HUDEP-2 (cell line): ENCODE data around the gene RFPL2.
"Not testable (repeated sequence)": the region's sequence is repeated elsewhere in the genome, so short reads cannot be mapped to it uniquely, and the experiment has no call there.

ENCODE experiments used
- DNase-seq, 76 experiments: peaks; one replicate each; lab custom pipeline; 2025; ENCODE audit not compliant: unreplicated experiment in 76 of 76; lab: John Stamatoyannopoulos, UW

RFPL2 gene

GRCh38 chr22:32175683-32176644, 28.9 kb downstream of the RFPL2 start:
- no peak for DNase-seq

GRCh38 chr22:32175115-32175514, 29.8 kb downstream of the RFPL2 start:
- DNase-seq = no peak

GRCh38 chr22:32165681-32166080, 39.2 kb downstream of the RFPL2 start:
- DNase-seq = no peak

GRCh38 chr22:32164075-32164860, 40.6 kb downstream of the RFPL2 start:
- no peak for DNase-seq

- not testable (repeated sequence) for DNase-seq
These were observed 44.5 kb downstream of the RFPL2 start for GRCh38 chr22:32160411-32160810.

- DNase-seq = no peak
These were observed 46.0 kb downstream of the RFPL2 start, which contains the start of gene C22orf42 for GRCh38 chr22:32158712-32159533. TSS of gene C22orf42 (minus strand) at chr22:32159303. CDS start at chr22:32159215, 88 bp downstream.

- DNase-seq = not testable (repeated sequence)
These were observed 47.2 kb downstream of the RFPL2 start for GRCh38 chr22:32157632-32158031.

- not testable (repeated sequence) for DNase-seq
These were observed 50.1 kb downstream of the RFPL2 start for GRCh38 chr22:32154727-32155126.

- not testable (repeated sequence) for DNase-seq
These were observed 53.2 kb downstream of the RFPL2 start for GRCh38 chr22:32151641-32152040.

GRCh38 chr22:32150647-32151046, 54.2 kb downstream of the RFPL2 start:
- DNase-seq = not testable (repeated sequence)

- DNase-seq = not testable (repeated sequence)
These were observed 56.5 kb downstream of the RFPL2 start for GRCh38 chr22:32148372-32148771.

- not testable (repeated sequence) for DNase-seq
These were observed 57.7 kb downstream of the RFPL2 start for GRCh38 chr22:32147128-32147527.

- no peak for DNase-seq
These were observed 60.2 kb downstream of the RFPL2 start for GRCh38 chr22:32144496-32145274.

GRCh38 chr22:32142600-32142999, 62.3 kb downstream of the RFPL2 start:
- DNase-seq = no peak

- DNase-seq = not testable (repeated sequence)
These were observed 64.2 kb downstream of the RFPL2 start for GRCh38 chr22:32140688-32141087.
